HL-60 (cell line): ENCODE measurements around the gene ERO1A.

Experiments
- GABPA ChIP-seq: IDR thresholded peaks from 2 replicates; pipeline ENCODE4 v1.6.1; 2012; ENCODE audit warnings: low read depth
- POLR2AphosphoS5 ChIP-seq: IDR thresholded peaks from 2 replicates; pipeline ENCODE4 v1.6.1; 2012; ENCODE audit warnings: low read depth
- SPI1 ChIP-seq: IDR thresholded peaks from 2 replicates; pipeline ENCODE4 v1.6.1; 2012; ENCODE audit warnings: low read depth, mild to moderate bottlenecking, borderline replicate concordance
- TF ChIP-seq, protein P1 (sequence below): IDR thresholded peaks from one replicate; pipeline ENCODE4 v1.5.1; 2011; ENCODE audit warnings: low read length, control low read depth, inconsistent platforms; ENCODE audit not compliant: insufficient read depth
- TF ChIP-seq, protein P2 (sequence below): IDR thresholded peaks from 2 replicates; pipeline ENCODE4 v1.6.1; 2012; ENCODE audit warnings: low read depth; ENCODE audit not compliant: insufficient replicate concordance

DNA sequence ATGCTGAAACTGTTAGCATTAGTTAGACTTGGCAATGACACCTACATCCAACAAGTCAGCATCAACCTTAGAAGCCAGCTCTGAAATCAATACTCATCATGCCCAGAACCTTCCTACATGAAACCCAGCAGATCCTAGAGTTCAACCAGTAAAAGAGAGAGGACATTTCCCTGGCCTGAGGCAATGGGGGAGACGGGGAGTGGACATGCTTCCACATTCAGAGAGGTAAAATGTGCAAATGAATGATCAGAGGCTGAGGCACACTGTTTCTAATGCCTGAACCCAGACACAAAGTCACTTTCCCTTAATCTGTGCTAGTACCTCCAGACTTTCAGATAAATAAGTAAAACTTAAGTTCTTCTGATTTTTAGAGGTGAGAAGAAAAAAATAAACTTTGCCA, 34.5 kb downstream of the ERO1A start:
- TF ChIP-seq, protein P1, sequence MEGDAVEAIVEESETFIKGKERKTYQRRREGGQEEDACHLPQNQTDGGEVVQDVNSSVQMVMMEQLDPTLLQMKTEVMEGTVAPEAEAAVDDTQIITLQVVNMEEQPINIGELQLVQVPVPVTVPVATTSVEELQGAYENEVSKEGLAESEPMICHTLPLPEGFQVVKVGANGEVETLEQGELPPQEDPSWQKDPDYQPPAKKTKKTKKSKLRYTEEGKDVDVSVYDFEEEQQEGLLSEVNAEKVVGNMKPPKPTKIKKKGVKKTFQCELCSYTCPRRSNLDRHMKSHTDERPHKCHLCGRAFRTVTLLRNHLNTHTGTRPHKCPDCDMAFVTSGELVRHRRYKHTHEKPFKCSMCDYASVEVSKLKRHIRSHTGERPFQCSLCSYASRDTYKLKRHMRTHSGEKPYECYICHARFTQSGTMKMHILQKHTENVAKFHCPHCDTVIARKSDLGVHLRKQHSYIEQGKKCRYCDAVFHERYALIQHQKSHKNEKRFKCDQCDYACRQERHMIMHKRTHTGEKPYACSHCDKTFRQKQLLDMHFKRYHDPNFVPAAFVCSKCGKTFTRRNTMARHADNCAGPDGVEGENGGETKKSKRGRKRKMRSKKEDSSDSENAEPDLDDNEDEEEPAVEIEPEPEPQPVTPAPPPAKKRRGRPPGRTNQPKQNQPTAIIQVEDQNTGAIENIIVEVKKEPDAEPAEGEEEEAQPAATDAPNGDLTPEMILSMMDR: no peak
- TF ChIP-seq, protein P2, sequence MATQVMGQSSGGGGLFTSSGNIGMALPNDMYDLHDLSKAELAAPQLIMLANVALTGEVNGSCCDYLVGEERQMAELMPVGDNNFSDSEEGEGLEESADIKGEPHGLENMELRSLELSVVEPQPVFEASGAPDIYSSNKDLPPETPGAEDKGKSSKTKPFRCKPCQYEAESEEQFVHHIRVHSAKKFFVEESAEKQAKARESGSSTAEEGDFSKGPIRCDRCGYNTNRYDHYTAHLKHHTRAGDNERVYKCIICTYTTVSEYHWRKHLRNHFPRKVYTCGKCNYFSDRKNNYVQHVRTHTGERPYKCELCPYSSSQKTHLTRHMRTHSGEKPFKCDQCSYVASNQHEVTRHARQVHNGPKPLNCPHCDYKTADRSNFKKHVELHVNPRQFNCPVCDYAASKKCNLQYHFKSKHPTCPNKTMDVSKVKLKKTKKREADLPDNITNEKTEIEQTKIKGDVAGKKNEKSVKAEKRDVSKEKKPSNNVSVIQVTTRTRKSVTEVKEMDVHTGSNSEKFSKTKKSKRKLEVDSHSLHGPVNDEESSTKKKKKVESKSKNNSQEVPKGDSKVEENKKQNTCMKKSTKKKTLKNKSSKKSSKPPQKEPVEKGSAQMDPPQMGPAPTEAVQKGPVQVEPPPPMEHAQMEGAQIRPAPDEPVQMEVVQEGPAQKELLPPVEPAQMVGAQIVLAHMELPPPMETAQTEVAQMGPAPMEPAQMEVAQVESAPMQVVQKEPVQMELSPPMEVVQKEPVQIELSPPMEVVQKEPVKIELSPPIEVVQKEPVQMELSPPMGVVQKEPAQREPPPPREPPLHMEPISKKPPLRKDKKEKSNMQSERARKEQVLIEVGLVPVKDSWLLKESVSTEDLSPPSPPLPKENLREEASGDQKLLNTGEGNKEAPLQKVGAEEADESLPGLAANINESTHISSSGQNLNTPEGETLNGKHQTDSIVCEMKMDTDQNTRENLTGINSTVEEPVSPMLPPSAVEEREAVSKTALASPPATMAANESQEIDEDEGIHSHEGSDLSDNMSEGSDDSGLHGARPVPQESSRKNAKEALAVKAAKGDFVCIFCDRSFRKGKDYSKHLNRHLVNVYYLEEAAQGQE: no peak
- TF ChIP-seq GABPA: no peak
- no peak for TF ChIP-seq POLR2AphosphoS5
- TF ChIP-seq SPI1: no peak
